ENCODE measurements around the gene DDX24.

Gene DDX24

GRCh38 chr14:94018308-94018707 is 62.7 kb downstream of the DDX24 start:
- no peaks in the 10 kb centered on the region for H3K36me3 Mint-ChIP-seq (ENCODE audit: low read depth)
- no peaks in the 10 kb centered on the region for H3K9me3 Mint-ChIP-seq
- H3K4me3 Mint-ChIP-seq: no peak overlapping the region
- H3K27me3 Mint-ChIP-seq (ENCODE audit: low read depth): peaks cover 15% of the 10 kb centered on the region
- H3K27ac Mint-ChIP-seq: no peak overlapping the region
- H3K4me1 Mint-ChIP-seq (ENCODE audit: low read depth): peaks cover 41% of the 10 kb centered on the region

DNA sequence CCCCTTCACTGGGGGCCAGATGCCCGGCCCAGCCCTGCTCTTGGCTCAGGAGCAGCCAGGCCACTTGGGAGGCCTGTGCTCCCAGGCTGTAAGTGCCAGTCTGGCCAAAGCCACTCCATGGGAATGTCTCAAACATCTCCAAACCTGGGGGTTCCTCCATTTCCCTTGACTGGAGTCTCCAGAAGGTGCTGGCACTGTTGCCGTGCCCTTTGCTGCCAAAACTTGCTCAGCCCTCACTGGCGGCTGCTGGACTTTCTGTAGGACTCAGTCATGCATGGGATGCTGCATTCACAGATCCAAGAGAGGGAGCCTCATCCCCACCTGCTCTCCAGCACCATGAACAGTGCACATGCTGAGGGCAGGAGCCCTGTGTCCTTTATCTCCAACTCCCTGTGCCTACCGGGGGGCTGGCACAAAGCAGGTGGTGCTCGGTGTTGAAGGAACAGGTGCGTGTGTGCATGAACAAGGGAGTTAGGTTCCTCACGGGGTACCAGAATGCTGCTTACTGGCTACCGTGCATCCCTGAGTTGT is 64.5 kb downstream of the DDX24 start:
- no peaks in the 10 kb centered on the region for H3K9me3 Mint-ChIP-seq
- no peak overlapping the region for H3K4me3 Mint-ChIP-seq
- peaks cover 32% of the 10 kb centered on the region for H3K4me1 Mint-ChIP-seq (ENCODE audit: low read depth)
- no peak overlapping the region for H3K27ac Mint-ChIP-seq
- H3K36me3 Mint-ChIP-seq (ENCODE audit: low read depth): no peaks in the 10 kb centered on the region
- peaks cover 12% of the 10 kb centered on the region for H3K27me3 Mint-ChIP-seq (ENCODE audit: low read depth)

- H3K27me3 Mint-ChIP-seq (ENCODE audit: low read depth): peaks cover 10% of the 10 kb centered on the region
- H3K36me3 Mint-ChIP-seq (ENCODE audit: low read depth): no peaks in the 10 kb centered on the region
- no peaks in the 10 kb centered on the region for H3K9me3 Mint-ChIP-seq
- peaks cover 30% of the 10 kb centered on the region for H3K4me1 Mint-ChIP-seq (ENCODE audit: low read depth)
- no peak overlapping the region for H3K27ac Mint-ChIP-seq
- H3K4me3 Mint-ChIP-seq: no peak overlapping the region
Observed at GRCh38 chr14:94015223-94015622, 65.8 kb downstream of the DDX24 start.

- H3K27ac Mint-ChIP-seq: no peak overlapping the region
- H3K4me1 Mint-ChIP-seq (ENCODE audit: low read depth): peaks cover 34% of the 10 kb centered on the region
- peaks cover 8% of the 10 kb centered on the region for H3K27me3 Mint-ChIP-seq (ENCODE audit: low read depth)
- no peak overlapping the region for H3K4me3 Mint-ChIP-seq
- H3K9me3 Mint-ChIP-seq: no peaks in the 10 kb centered on the region
- no peaks in the 10 kb centered on the region for H3K36me3 Mint-ChIP-seq (ENCODE audit: low read depth)
Observed at GRCh38 chr14:94014382-94014781, 66.6 kb downstream of the DDX24 start.

GRCh38 chr14:94011795-94012194 is 69.2 kb downstream of the DDX24 start:
- Mint-ChIP-seq H3K27ac (peak overlapping the region; percentile 71), H3K9me3 (no peaks in the 10 kb centered on the region), H3K36me3 (ENCODE audit: low read depth) (no peaks in the 10 kb centered on the region), H3K4me1 (ENCODE audit: low read depth) (peaks cover 51% of the 10 kb centered on the region), H3K27me3 (ENCODE audit: low read depth) (no peaks in the 10 kb centered on the region), H3K4me3 (peak overlapping the region; percentile 22)

DNA sequence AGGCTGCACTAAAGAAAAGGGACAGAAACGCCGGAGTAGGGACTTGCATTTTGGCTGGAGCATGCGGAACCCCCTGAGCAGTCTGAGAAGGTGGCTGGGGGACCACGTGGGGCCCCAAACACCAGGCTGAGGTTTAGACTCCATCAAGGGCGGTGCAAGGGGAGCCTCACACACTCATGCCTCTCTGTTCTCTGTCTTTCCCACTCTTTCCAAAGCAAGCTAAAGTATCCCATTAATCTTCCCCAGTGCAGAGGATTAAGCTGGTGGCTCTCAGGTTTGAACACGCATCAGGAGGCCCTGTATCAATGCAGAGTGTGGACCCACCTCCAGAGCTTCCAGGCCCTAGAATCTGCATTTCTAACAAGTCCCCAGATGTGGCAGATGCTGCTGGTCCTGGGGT is 70.4 kb downstream of the DDX24 start:
- peaks cover 51% of the 10 kb centered on the region for H3K4me1 Mint-ChIP-seq (ENCODE audit: low read depth)
- no peaks in the 10 kb centered on the region for H3K36me3 Mint-ChIP-seq (ENCODE audit: low read depth)
- no peak overlapping the region for H3K27ac Mint-ChIP-seq

DNA sequence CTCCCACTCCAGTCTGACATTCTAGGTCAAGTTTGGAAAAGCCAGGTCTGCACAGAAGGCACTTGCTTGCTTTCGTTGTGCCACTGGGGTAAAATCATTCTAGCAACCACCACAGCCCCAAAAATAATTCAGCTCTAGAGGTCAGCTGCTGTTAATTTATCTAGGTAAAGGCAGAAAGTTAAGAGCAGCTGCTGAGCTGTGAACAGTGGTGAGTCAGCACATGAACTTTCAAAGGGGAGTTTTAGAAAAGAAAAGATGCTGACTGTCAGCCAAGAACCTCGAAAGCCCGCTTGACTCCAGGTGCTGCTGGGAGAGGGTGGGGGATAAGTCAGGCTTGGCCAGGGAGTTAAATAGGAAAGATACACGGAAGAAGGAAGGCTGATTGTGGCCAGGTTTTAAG is 71.2 kb downstream of the DDX24 start:
- Mint-ChIP-seq H3K4me1 (ENCODE audit: low read depth) (peaks cover 55% of the 10 kb centered on the region), H3K27me3 (ENCODE audit: low read depth) (peaks cover 6% of the 10 kb centered on the region), H3K27ac (peak overlapping the region; percentile 78), H3K36me3 (ENCODE audit: low read depth) (no peaks in the 10 kb centered on the region), H3K9me3 (no peaks in the 10 kb centered on the region), H3K4me3 (peak overlapping the region; percentile 47)

More for the DNA sequence above, 70.4 kb downstream of the DDX24 start:
- Mint-ChIP-seq H3K27me3 (ENCODE audit: low read depth) (no peaks in the 10 kb centered on the region), H3K9me3 (no peaks in the 10 kb centered on the region), H3K4me3 (no peak overlapping the region)

DNA sequence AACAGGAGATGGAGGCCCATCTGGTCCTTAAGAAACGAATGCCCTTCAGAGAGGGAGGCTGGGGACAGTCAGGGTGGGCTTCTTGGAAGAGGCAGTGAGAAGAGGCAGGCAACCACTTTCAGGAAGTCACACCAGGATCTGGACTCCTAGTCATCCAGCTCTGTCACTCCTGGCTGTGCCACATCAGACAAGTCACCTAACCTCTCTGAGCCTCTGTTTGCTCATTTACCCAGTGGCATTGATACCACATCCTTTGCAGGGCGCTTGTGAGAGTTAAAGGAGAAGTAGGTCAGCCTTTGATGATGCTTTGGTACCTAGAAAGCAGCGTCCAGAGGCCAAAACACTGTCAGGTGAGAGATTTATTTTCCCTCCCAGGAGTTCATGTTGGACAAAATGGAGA is 72.8 kb downstream of the DDX24 start:
- Mint-ChIP-seq H3K36me3 (ENCODE audit: low read depth) (no peaks in the 10 kb centered on the region), H3K4me3 (peak overlapping the region; percentile 7), H3K9me3 (no peaks in the 10 kb centered on the region), H3K27me3 (ENCODE audit: low read depth) (peaks cover 6% of the 10 kb centered on the region), H3K27ac (peak overlapping the region; percentile 34), H3K4me1 (ENCODE audit: low read depth) (peaks cover 52% of the 10 kb centered on the region)

- no peak overlapping the region for H3K27ac Mint-ChIP-seq
- H3K4me1 Mint-ChIP-seq (ENCODE audit: low read depth): peaks cover 45% of the 10 kb centered on the region
- H3K27me3 Mint-ChIP-seq (ENCODE audit: low read depth): peaks cover 6% of the 10 kb centered on the region
- H3K36me3 Mint-ChIP-seq (ENCODE audit: low read depth): no peaks in the 10 kb centered on the region
- H3K9me3 Mint-ChIP-seq: no peaks in the 10 kb centered on the region
- H3K4me3 Mint-ChIP-seq: no peak overlapping the region
Observed at GRCh38 chr14:94005324-94006073, 75.5 kb downstream of the DDX24 start.

GRCh38 chr14:94004015-94004414 is 77.0 kb downstream of the DDX24 start:
- H3K9me3 Mint-ChIP-seq: no peaks in the 10 kb centered on the region
- H3K4me3 Mint-ChIP-seq: no peak overlapping the region
- peaks cover 6% of the 10 kb centered on the region for H3K27me3 Mint-ChIP-seq (ENCODE audit: low read depth)
- peaks cover 37% of the 10 kb centered on the region for H3K4me1 Mint-ChIP-seq (ENCODE audit: low read depth)
- H3K36me3 Mint-ChIP-seq (ENCODE audit: low read depth): no peaks in the 10 kb centered on the region
- H3K27ac Mint-ChIP-seq: no peak overlapping the region

DNA sequence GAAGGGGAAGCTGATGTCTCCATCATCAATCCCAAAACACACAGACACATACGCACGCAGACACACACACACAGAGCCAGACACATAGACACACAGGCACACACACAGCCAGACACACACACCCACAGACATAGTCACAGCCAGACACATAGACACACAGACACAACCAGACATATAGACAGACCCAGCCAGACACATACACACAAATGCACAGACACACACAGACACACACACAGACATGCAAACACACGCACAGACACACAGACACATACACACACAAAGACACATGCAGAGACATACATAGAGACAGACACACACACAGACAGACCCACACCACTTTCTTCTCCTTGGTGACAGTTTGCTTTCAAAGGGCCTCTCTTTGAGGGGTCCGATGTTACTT is 77.6 kb downstream of the DDX24 start:
- peaks cover 34% of the 10 kb centered on the region for H3K4me1 Mint-ChIP-seq (ENCODE audit: low read depth)
- H3K9me3 Mint-ChIP-seq: no peaks in the 10 kb centered on the region
- no peaks in the 10 kb centered on the region for H3K36me3 Mint-ChIP-seq (ENCODE audit: low read depth)
- peak overlapping the region; percentile 3 for H3K27ac Mint-ChIP-seq
- H3K27me3 Mint-ChIP-seq (ENCODE audit: low read depth): peaks cover 6% of the 10 kb centered on the region
- H3K4me3 Mint-ChIP-seq: no peak overlapping the region

GRCh38 chr14:94001501-94002396 is 79.3 kb downstream of the DDX24 start:
- Mint-ChIP-seq H3K4me1 (ENCODE audit: low read depth) (peaks cover 35% of the 10 kb centered on the region), H3K27ac (peak overlapping the region; percentile 28), H3K27me3 (ENCODE audit: low read depth) (peaks cover 6% of the 10 kb centered on the region), H3K9me3 (no peaks in the 10 kb centered on the region), H3K4me3 (no peak overlapping the region), H3K36me3 (ENCODE audit: low read depth) (no peaks in the 10 kb centered on the region)

DNA sequence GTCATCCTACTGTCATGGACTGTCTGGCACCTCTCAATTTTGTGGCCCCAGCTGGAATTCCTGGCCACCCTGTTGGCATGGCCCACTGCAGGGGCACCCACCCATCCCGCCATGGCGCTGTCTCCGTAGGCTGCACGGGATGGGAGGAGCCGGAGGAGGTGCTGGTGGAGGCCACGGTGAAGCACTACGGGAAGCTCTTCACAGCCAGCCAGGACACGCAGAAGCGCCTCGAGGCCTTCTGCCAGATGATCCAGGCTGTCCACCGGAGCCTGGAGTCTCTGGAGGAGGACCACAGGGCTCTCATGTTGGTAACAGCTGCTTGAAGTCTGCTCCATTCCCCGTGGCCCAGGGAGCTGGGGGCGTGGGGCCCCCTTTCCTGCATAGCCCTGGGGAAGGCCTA is 80.0 kb downstream of the DDX24 start:
- peaks cover 37% of the 10 kb centered on the region for H3K4me1 Mint-ChIP-seq (ENCODE audit: low read depth)
- H3K9me3 Mint-ChIP-seq: no peaks in the 10 kb centered on the region
- no peak overlapping the region for H3K4me3 Mint-ChIP-seq
- H3K27ac Mint-ChIP-seq: no peak overlapping the region
- H3K36me3 Mint-ChIP-seq (ENCODE audit: low read depth): no peaks in the 10 kb centered on the region
- H3K27me3 Mint-ChIP-seq (ENCODE audit: low read depth): peaks cover 6% of the 10 kb centered on the region

- H3K27me3 Mint-ChIP-seq (ENCODE audit: low read depth): peaks cover 3% of the 10 kb centered on the region
- H3K4me1 Mint-ChIP-seq (ENCODE audit: low read depth): peaks cover 40% of the 10 kb centered on the region
- peak overlapping the region; percentile 33 for H3K27ac Mint-ChIP-seq
- H3K9me3 Mint-ChIP-seq: no peaks in the 10 kb centered on the region
- H3K36me3 Mint-ChIP-seq (ENCODE audit: low read depth): no peaks in the 10 kb centered on the region
- H3K4me3 Mint-ChIP-seq: no peak overlapping the region
Observed at GRCh38 chr14:94000267-94000666, 80.7 kb downstream of the DDX24 start.

DNA sequence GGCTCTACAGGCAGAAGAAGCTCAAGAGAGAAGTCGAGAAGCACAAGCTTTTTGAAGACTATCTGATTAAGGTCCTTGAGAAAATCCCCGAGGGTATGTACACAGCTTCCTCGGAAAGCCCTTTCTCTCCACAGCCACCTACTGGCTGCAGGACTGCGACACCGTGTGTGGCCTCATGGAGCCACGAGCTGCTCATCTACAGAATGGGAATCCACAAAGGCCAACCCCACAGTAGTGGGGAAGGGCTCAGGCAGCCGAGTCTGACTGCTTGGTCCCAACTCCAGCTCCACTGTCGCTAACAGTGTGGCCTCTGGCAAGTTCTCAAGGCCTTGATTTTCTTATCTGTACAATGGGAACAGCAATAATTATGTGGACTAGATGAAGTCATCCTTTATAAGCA is 81.4 kb downstream of the DDX24 start:
- H3K4me1 Mint-ChIP-seq (ENCODE audit: low read depth): peaks cover 36% of the 10 kb centered on the region
- H3K4me3 Mint-ChIP-seq: no peak overlapping the region
- H3K9me3 Mint-ChIP-seq: no peaks in the 10 kb centered on the region
- H3K36me3 Mint-ChIP-seq (ENCODE audit: low read depth): no peaks in the 10 kb centered on the region
- H3K27ac Mint-ChIP-seq: no peak overlapping the region
- H3K27me3 Mint-ChIP-seq (ENCODE audit: low read depth): no peaks in the 10 kb centered on the region
